Thyroid gland (tissue), 4 donors: ENCODE measurements around the gene AP3B1. TPM values are rescaled to one million over a fixed set of nuclear protein-coding genes. Genes with fewer than 3 reads are reported as not detected.

ENCODE experiments used
- DNase-seq, 2 donors: peaks; one replicate each; pipeline ENCODE4 v3.0.0-alpha.2; 2019
- H3K27ac ChIP-seq, 3 donors: fragments of 200-600 bp; sonication (generic); 1 replicate in 2 of 3; 2 replicates in 1 of 3; pipeline ENCODE4 v1.5.1; 2016 to 2019; ENCODE audit warnings: mild to moderate bottlenecking in 1 of 3, moderate library complexity in 1 of 3
- H3K27me3 ChIP-seq: fragments of 200-600 bp; sonication (generic); one replicate; pipeline ENCODE4 v1.5.1; 2019
- H3K36me3 ChIP-seq, 2 donors: fragments of 200-600 bp; sonication (generic); one replicate each; pipeline ENCODE4 v1.5.1; 2016 to 2019
- H3K4me1 ChIP-seq, 2 donors: fragments of 200-600 bp; sonication (generic); one replicate each; pipeline ENCODE4 v1.5.1; 2017 to 2019
- H3K4me3 ChIP-seq, 3 donors: fragments of 200-600 bp; sonication (generic); replicated peaks in 1 of 3; 1 replicate in 2 of 3; 2 replicates in 1 of 3; pipeline ENCODE4 v1.5.1; 2016; ENCODE audit warnings: mild to moderate bottlenecking in 1 of 3
- H3K9me3 ChIP-seq: fragments of 200-600 bp; sonication (generic); one replicate; pipeline ENCODE4 v1.5.1; 2017
- CTCF ChIP-seq, 6 experiments: fragments of 200-600 bp in 3 of 6; fragments of 450-650 bp in 3 of 6; sonication (generic) in 3 of 6; IDR thresholded peaks; one replicate each; pipeline ENCODE4 v1.5.1; 2016 to 2019; ENCODE audit warnings: antibody characterized with exemption in 6 of 6, mild to moderate bottlenecking in 2 of 6, inconsistent platforms in 1 of 6, moderate library complexity in 1 of 6
- POLR2A ChIP-seq, 2 donors: fragments of 450-650 bp; IDR thresholded peaks; one replicate each; pipeline ENCODE4 v1.6.1; 2017; ENCODE audit warnings: antibody characterized with exemption in 2 of 2, mild to moderate bottlenecking in 2 of 2, moderate library complexity in 1 of 2
- WGBS, 2 donors: methylation state at CpG; one replicate each; pipeline ENCODE4 v1.1.5; 2017; 5-methylcytosine and 5-hydroxymethylcytosine counted together
- intact Hi-C: fragments of 100-400 bp; cut with DNase I; formaldehyde crosslinking; loops from one replicate; pipeline ENCODE4 v1.15.1; 2023
- total RNA-seq, 4 donors: library from RNA; depleted of rRNA; stranded (reverse); fragments of >200 nt; gene quantifications; one replicate each; pipeline ENCODE4 v1.2.3, GENCODE V29; 2016

AP3B1 gene
- total RNA-seq, 4 donors from 2014 or later: 60.9 to 86.6 (median 72.2) TPM

GRCh38 chr5:78019744-78020143 is 274.8 kb downstream of the AP3B1 start:
- Histone ChIP-seq H3K4me3 (no peak overlapping the region), H3K27ac (no peak overlapping the region), H3K9me3 (no peaks in the 10 kb centered on the region), H3K36me3 (no peaks in the 10 kb centered on the region), H3K27me3 (no peaks in the 10 kb centered on the region), H3K4me1 (no peaks in the 10 kb centered on the region)
- intact Hi-C loops: no loop called here
- DNase-seq: no peak
- no peak for TF ChIP-seq CTCF (IDR thresholded peaks at IDR 0.05)
- no peak for TF ChIP-seq POLR2A (IDR thresholded peaks at IDR 0.05)
- 91 to 94% methylated on average over 5 of the region's 5 CpGs for WGBS, 2 donors

- Histone ChIP-seq H3K36me3 (no peaks in the 10 kb centered on the region), H3K4me3 (no peak overlapping the region), H3K27me3 (no peaks in the 10 kb centered on the region), H3K27ac (no peak overlapping the region), H3K4me1 (no peaks in the 10 kb centered on the region), H3K9me3 (no peaks in the 10 kb centered on the region)
- no peak for DNase-seq
- no peak for TF ChIP-seq CTCF (IDR thresholded peaks at IDR 0.05)
- TF ChIP-seq POLR2A (IDR thresholded peaks at IDR 0.05): no peak
- 91 to 93% methylated on average over 3 of the region's 3 CpGs for WGBS, 2 donors
- intact Hi-C loops: no loop called here
Observed at GRCh38 chr5:78016863-78017529, 277.5 kb downstream of the AP3B1 start.

- no peak overlapping the region for H3K4me3 ChIP-seq
- no peaks in the 10 kb centered on the region for H3K36me3 ChIP-seq
- H3K27ac ChIP-seq: no peak overlapping the region
- no peaks in the 10 kb centered on the region for H3K4me1 ChIP-seq
- no peaks in the 10 kb centered on the region for H3K27me3 ChIP-seq
- intact Hi-C loops: no loop called here
- H3K9me3 ChIP-seq: no peaks in the 10 kb centered on the region
- TF ChIP-seq POLR2A (IDR thresholded peaks at IDR 0.05) (no peak), CTCF (IDR thresholded peaks at IDR 0.05) (no peak)
- no peak for DNase-seq
- 80 to 88% methylated on average over 5 of the region's 5 CpGs for WGBS, 2 donors
Observed at GRCh38 chr5:78009937-78010527, 284.5 kb downstream of the AP3B1 start.

GRCh38 chr5:78008356-78008967 is 286.0 kb downstream of the AP3B1 start:
- intact Hi-C loops: no loop called here
- Histone ChIP-seq H3K27ac (no peak overlapping the region), H3K27me3 (no peaks in the 10 kb centered on the region), H3K4me1 (no peaks in the 10 kb centered on the region), H3K9me3 (no peaks in the 10 kb centered on the region), H3K36me3 (no peaks in the 10 kb centered on the region), H3K4me3 (no peak overlapping the region)
- 30 to 42% methylated on average over 1 of the region's 1 CpG for WGBS, 2 donors
- DNase-seq: peak; percentile 13 to 16
- TF ChIP-seq POLR2A (IDR thresholded peaks at IDR 0.05) (no peak), CTCF (IDR thresholded peaks at IDR 0.05) (peak; percentile 33 to 73 (median 64))

- no peak overlapping the region for H3K27ac ChIP-seq
- H3K4me1 ChIP-seq: no peaks in the 10 kb centered on the region
- H3K4me3 ChIP-seq: no peak overlapping the region
- H3K9me3 ChIP-seq: no peaks in the 10 kb centered on the region
- H3K27me3 ChIP-seq: no peaks in the 10 kb centered on the region
- intact Hi-C loops: no loop called here
- WGBS, 2 donors: 95 to 97% methylated on average over 3 of the region's 3 CpGs
- TF ChIP-seq CTCF (IDR thresholded peaks at IDR 0.05): no peak
- TF ChIP-seq POLR2A (IDR thresholded peaks at IDR 0.05): no peak
- H3K36me3 ChIP-seq: no peaks in the 10 kb centered on the region
- DNase-seq: no peak
Observed at GRCh38 chr5:78007233-78007632, 287.3 kb downstream of the AP3B1 start.
